ENCODE measurements around the gene POGZ. TPM values are rescaled to one million over a fixed set of nuclear protein-coding genes. Genes with fewer than 3 reads are reported as not detected.

Gene POGZ
- total and polyA plus RNA-seq, 2 of the 4 experiments (the other 2 are of a cell fraction), result 20.8 to 33.5 TPM

GRCh38 chr1:151495316-151495715, 36.0 kb upstream of the POGZ start:
- DNase-seq, result no peak
- Histone ChIP-seq H3K18ac (ENCODE audit: low read depth, low read length) (no peak overlapping the region), H3K36me3 (ENCODE audit: control insufficient read depth, insufficient read depth, low read length) (no peaks in the 10 kb centered on the region), H3K9ac (ENCODE audit: low read depth, low read length) (no peak overlapping the region), H2AK5ac (ENCODE audit: low read depth, low read length) (no peak overlapping the region), H2AK9ac (replicated peaks; ENCODE audit: low read depth, low read length, poor library complexity) (no peak overlapping the region), H3K4me2 (ENCODE audit: low read depth, low read length) (no peak overlapping the region), H3K9me3 (ENCODE audit: control insufficient read depth, insufficient read depth, low read length) (no peaks in the 10 kb centered on the region), H3K4me3 (ENCODE audit: insufficient read depth, low read depth, low read length) (no peak overlapping the region), H3K27me3 (ENCODE audit: control insufficient read depth, insufficient read depth, low read length) (peaks cover 12% of the 10 kb centered on the region), H3K4me1 (ENCODE audit: control insufficient read depth, insufficient read depth, low read length) (peaks cover 3% of the 10 kb centered on the region), H3K27ac (ENCODE audit: insufficient read depth, low read length) (no peak overlapping the region), H4K8ac (ENCODE audit: low read depth in 2 of 2, low read length in 2 of 2) (no peak overlapping the region), H3K9me1 (ENCODE audit: insufficient read depth, low read length) (peaks cover 3% of the 10 kb centered on the region; the same call in 1 of the 2 replicates), H4K91ac (ENCODE audit: insufficient read depth, low read depth, low read length) (no peak overlapping the region), H2AFZ (replicated peaks; ENCODE audit: low read length, poor library complexity) (no peak overlapping the region), H2BK5ac (ENCODE audit: low read depth, low read length, poor library complexity, severe bottlenecking) (no peak overlapping the region), H4K5ac (ENCODE audit: low read depth, low read length) (no peak overlapping the region), H3K14ac (replicated peaks; ENCODE audit: low read depth, low read length) (no peak overlapping the region), H2BK15ac (ENCODE audit: low read depth, low read length) (no peak overlapping the region), H4K20me1 (ENCODE audit: insufficient read depth, low read length) (no peaks in the 10 kb centered on the region), H3K56ac (ENCODE audit: extremely low read depth, insufficient read depth, low read length) (no peak overlapping the region), H3K23ac (ENCODE audit: low read depth, low read length) (no peak overlapping the region), H3K79me1 (ENCODE audit: low read depth in 1 of 2, low read length in 2 of 2) (no peaks in the 10 kb centered on the region), H2BK20ac (ENCODE audit: low read depth, low read length) (no peak overlapping the region), H3K4ac (ENCODE audit: low read depth, low read length) (no peak overlapping the region), H2BK120ac (ENCODE audit: low read depth, low read length) (no peak overlapping the region)
- dilution Hi-C loops (cut with HindIII; ENCODE audit: low sequenced_read_pairs, unreplicated experiment), result no loop called here
- ChIA-PET POLR2A (ENCODE audit: unreplicated experiment) (no interaction called here), CTCF (interaction anchor here (0.8 kb wide), 1 partner anchor 10 kb away, joined by 3 read pairs; no protein-coding TSS in a partner anchor)
- peak; percentile 54 for ATAC-seq (ENCODE audit: low read depth)
- intact Hi-C loops (cut with micrococcal nuclease), result no loop called here
- in situ Hi-C loops (cut with MboI; ENCODE audit: low sequenced_read_pairs), result no loop called here
- WGBS, 2 experiments (ENCODE audit: extremely low coverage in 2 of 2, insufficient read length in 1 of 2), result no CpG with 5 or more reads among the region's 1 CpG
- no TSS peak for BruUV-seq (replicated peaks)
- no peak for TF ChIP-seq NFE2L2 (IDR thresholded peaks at IDR 0.05; ENCODE audit: low read depth, low read length)
- TF ChIP-seq RAD21 (IDR thresholded peaks at IDR 0.05; ENCODE audit: low read length), result no peak
- TF ChIP-seq RCOR1 (IDR thresholded peaks at IDR 0.05; ENCODE audit: insufficient replicate concordance, low read length), result no peak
- TF ChIP-seq BHLHE40 (IDR thresholded peaks at IDR 0.05; ENCODE audit: low read depth, low read length), result no peak
- TF ChIP-seq USF2 (IDR thresholded peaks at IDR 0.05; ENCODE audit: low read depth, low read length), result no peak
- no peak for TF ChIP-seq POLR2A (IDR thresholded peaks at IDR 0.05; ENCODE audit: low read depth, low read length)
- no peak for TF ChIP-seq CHD1 (IDR thresholded peaks at IDR 0.05; ENCODE audit: low read depth, low read length)
- TF ChIP-seq MXI1 (IDR thresholded peaks at IDR 0.05; ENCODE audit: borderline replicate concordance, low read depth, low read length), result no peak
- no peak for TF ChIP-seq MAZ (IDR thresholded peaks at IDR 0.05; ENCODE audit: borderline replicate concordance, low read depth, low read length)
- TF ChIP-seq SMC3 (IDR thresholded peaks at IDR 0.05; ENCODE audit: low read depth, low read length), result no peak
- TF ChIP-seq, protein P1, sequence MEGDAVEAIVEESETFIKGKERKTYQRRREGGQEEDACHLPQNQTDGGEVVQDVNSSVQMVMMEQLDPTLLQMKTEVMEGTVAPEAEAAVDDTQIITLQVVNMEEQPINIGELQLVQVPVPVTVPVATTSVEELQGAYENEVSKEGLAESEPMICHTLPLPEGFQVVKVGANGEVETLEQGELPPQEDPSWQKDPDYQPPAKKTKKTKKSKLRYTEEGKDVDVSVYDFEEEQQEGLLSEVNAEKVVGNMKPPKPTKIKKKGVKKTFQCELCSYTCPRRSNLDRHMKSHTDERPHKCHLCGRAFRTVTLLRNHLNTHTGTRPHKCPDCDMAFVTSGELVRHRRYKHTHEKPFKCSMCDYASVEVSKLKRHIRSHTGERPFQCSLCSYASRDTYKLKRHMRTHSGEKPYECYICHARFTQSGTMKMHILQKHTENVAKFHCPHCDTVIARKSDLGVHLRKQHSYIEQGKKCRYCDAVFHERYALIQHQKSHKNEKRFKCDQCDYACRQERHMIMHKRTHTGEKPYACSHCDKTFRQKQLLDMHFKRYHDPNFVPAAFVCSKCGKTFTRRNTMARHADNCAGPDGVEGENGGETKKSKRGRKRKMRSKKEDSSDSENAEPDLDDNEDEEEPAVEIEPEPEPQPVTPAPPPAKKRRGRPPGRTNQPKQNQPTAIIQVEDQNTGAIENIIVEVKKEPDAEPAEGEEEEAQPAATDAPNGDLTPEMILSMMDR (conservative IDR thresholded peaks at IDR 0.05; ENCODE audit: low read depth, low read length), result no peak
- TF ChIP-seq CEBPB (IDR thresholded peaks at IDR 0.05; ENCODE audit: low read depth, low read length), result no peak
- TF ChIP-seq FOS (IDR thresholded peaks at IDR 0.05; ENCODE audit: low read depth, low read length), result no peak
- no peak for TF ChIP-seq MAFK (IDR thresholded peaks at IDR 0.05; ENCODE audit: low read depth, low read length)
- TF ChIP-seq RFX5 (IDR thresholded peaks at IDR 0.05; ENCODE audit: low read depth, low read length), result no peak

Measured in IMR-90 (cell line).